HG03378 (cell line): ENCODE results near the gene USP11.

Experiments used
- ATAC-seq: cut with Tn5 transposase; IDR thresholded peaks from one replicate; pipeline ENCODE4 v1.9.1; 2021; ENCODE audit warnings: mild to moderate bottlenecking, moderate library complexity; ENCODE audit not compliant: unreplicated experiment

USP11 gene

DNA sequence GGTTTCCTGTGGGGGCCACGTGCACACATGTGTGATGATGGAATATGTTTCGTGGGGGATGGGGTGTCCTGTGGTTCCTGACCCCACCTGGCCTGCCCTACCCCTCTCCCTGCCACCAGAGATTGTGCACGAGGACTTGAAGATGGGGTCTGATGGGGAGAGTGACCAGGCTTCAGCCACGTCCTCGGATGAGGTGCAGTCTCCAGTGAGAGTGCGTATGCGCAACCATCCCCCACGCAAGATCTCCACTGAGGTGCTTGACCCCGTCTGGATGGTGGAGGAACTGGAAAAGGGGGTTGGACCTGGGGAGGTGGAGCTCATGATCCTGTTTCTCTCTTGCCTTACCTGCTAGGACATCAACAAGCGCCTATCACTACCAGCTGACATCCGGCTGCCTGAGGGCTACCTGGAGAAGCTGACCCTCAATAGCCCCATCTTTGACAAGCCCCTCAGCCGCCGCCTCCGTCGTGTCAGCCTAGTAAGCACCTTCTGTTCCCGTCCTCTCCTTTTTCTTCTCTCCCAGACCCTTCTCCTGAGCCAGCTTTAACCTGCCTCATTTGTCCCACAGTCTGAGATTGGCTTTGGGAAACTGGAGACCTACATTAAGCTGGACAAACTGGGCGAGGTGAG lies 8.4 kb upstream of the USP11 start:
- no peak for ATAC-seq

DNA sequence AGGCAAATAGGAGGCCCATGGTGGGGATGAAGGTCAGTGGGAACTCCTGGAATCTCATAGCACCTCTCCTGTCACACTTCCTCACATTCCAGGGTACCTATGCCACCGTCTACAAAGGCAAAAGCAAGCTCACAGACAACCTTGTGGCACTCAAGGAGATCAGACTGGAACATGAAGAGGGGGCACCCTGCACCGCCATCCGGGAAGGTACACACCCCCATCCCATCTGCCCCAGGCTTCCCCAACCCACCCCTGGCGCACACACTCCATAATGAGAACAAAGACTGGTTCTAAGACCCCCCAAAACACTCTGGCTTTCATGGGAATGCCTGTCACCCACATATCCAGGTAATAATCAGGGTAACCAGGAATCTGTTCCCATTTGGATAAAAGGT lies 7.9 kb upstream of the USP11 start:
- no peak for ATAC-seq

DNA sequence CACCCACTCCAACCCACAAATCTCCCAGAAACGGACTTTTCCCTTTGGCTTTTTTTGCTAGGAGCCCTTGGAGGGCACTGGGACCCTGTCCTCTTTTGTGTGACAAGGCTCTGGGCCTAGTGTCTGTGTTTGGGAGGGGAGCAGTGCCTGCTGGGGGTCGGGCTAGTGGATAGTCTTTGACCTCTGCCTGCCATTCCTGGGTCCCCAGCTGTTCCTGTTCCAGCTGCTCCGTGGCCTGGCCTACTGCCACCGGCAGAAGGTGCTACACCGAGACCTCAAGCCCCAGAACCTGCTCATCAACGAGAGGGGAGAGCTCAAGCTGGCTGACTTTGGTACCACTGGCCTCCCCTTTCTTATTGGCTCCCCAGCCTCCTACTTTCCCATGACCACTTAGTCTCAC lies 6.7 kb upstream of the USP11 start:
- no peak for ATAC-seq

DNA sequence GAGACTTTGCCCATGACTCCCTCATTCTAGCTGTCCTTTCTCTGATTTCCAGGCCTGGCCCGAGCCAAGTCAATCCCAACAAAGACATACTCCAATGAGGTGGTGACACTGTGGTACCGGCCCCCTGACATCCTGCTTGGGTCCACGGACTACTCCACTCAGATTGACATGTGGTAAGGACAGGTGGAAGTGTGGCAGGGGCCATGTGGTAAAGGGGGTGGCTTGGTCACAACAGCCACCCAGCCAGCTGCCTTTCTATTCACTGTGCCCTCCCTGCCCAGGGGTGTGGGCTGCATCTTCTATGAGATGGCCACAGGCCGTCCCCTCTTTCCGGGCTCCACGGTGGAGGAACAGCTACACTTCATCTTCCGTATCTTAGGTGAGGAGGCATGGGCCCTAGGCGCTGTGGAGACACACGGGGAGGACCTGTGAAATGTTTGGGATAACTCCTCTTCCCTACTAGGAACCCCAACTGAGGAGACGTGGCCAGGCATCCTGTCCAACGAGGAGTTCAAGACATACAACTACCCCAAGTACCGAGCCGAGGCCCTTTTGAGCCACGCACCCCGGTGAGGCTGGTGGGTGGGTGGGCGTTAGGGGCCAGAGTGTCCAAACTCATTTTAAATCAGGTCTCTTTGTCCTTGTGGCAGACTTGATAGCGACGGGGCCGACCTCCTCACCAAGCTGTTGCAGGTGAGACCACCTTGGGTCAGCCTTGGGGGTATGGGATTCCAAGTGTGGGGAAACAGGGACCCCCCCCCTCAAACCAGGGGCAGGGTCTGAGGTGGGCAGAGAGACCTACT lies 6.1 kb upstream of the USP11 start:
- ATAC-seq, result no peak

DNA sequence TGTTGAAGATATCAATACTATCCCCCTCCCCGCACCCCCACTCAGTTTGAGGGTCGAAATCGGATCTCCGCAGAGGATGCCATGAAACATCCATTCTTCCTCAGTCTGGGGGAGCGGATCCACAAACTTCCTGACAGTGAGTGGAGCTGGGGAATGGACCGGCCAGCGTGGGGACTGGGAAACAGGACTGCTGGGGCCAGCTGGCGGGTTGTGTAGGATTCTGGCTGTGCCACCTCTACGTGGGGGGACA lies 5.5 kb upstream of the USP11 start:
- no peak for ATAC-seq

DNA sequence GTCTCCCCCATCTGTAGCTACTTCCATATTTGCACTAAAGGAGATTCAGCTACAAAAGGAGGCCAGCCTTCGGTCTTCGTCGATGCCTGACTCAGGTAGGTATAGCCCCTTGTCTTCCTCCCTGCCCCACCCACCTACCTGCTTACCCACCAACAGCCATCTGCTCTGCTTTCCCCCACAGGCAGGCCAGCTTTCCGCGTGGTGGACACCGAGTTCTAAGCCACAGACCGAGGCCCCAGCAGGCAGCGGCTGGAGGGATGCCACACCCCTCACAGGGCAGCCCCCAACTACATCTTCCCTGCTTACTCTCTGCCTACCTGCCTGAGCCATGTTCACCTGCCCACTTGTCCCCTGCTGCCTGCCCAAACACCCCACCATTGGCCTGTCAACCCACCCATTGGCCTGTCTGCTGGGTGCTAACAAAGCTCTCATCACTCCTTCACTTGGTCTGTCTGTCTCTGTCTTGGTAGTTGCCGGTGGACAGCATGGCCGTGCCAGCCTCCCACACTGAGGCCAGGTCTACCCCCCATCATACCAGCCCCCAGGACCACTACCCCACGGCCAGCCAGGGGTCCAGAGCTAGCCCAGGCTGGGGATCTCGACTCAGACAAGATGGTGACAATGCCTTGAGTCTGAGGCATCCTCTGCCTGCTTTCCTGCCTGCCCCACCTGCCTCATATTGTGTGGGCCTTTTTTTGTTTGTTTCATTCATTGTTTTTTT lies 4.1 kb upstream of the USP11 start:
- ATAC-seq, result no peak

DNA sequence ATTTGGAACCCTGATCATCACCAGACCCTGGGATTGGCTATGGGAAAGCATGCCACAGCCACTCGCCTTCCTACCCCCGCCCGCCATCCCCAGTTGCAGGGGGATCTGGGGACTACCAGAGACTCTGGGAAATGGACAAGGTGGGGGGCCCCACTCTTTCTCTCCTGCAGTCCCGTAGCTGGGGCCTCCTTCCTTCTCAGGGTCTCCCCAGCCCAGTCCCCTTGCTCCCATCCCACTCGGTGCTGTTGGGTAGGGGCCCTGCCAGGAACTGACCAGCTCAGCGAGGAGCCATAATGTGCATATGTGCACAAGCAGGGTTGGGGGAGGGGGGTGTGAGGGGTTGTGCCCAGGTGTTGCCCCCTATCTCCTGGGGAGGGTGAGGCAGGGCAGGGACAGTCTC lies 3.4 kb upstream of the USP11 start:
- no peak for ATAC-seq

DNA sequence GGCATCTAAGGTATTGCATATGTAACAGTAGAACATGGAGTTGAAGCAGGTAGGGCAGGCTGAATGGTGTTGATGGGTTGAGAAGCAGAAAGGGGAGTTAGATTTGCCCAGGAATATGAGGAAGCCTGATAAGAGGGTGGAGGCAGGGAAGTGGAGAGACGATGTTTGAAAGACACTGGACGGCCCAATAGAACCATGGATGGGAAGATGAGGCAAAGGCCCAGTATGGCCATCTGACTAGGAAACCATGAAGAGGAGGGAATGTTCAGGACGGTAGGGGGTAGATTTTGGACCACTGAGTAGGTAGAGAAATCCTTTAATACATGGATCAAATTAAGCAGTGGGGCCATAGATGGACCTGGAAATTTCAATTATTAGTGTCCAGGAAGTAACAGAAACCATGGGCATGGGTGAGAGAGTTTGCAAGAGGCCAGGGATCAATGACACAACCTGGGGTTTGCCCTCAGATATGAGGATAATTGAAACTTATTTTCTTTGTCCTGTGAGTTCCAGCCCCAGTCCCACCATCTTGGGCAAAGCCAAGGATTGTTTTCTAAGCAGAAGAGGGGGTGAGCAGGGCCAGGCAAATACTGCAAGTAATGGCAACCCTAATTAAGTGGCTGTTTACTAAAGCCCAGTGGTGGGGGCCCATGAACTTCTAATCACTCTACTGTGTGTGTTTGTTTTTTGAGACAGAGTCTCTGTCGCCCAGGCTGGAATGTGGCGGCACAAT lies 2.5 kb upstream of the USP11 start:
- ATAC-seq, result no peak

DNA sequence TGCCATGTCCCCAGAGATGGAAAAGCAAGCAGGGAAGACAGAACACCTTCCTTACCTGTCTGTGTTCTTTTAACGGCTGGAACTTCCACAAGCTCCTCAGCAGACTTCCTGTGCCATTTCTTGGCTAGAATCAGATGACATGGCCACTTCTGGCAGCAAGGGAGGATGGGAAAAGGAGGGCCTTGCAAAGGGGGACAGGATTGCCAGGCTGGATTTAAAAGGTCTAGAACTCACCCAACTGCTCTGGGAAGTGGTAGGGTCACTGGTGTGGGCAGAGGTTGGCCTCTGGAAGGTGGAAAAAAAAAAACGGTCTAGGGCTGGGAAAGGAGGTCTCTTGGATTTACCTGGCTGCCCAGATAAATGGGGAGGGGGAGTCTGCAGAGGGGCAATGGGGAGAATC lies 1.6 kb upstream of the USP11 start:
- no peak for ATAC-seq

DNA sequence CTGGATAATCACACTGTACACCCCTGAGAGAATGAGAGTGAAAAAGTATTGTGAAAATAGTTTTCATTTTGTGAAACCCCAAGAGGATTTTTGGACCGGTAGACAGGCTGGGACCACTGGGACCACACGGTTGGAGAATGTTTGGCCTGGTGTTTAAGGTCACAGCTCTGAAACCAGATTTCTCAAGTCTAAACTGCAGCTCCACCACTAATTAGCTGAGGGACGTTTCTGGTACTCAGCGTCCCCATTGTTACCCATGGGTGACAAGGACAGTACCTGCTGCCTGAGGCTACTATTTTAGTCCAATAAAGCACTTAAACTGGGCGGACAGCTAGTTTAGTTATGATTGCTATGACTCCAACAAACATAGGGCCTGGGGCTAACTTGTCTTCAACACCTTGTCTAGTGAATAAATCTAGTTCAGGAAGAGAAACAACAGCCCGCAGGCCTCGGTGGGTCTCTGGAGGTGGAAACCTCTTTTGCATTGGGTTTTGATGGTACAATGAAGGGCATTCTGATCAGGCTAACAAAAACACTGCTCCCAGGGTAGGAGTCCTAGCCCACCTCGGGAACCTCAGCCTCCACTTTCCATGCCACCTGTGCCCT lies 509 bp upstream of the USP11 start:
- ATAC-seq, result no peak

DNA sequence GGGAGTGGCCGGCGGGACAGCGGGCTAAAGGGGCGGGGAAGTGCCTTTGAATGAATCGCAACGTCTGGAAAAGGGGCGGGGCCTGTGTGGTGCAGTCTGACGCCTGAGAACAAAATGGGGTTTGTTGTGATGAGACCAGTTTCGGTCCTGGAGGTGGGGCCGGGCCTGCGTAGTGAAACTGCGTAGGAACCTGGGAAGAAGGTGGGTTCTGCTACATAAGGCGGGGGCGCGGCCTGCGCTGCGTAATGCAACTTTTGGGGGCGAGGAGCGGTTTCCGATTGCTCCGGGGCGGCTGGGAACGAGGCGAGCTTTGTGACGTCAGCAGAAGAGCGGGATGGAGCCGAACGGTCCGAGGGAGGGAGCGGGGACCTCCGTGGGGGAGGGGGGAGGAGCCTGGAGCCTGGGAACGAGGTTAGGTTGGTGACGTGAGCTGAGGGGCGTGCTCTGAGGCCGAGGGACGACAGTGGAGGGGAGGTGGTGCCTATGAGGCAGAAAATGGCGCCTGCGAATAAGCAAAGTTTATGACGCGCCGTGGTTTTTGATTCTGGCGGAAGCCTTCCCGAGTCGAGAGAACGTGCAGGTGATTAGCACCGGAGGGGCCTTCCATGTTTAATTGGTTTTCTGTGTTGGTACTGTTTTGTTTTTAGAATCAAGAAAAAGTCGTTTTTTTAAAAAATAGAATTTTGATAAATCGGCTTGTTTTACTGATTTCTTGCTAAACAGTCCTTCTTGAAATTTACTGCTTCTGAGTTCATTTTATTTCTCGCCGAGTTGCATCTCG lies 714 bp downstream of the USP11 start:
- peak; percentile 78 for ATAC-seq

DNA sequence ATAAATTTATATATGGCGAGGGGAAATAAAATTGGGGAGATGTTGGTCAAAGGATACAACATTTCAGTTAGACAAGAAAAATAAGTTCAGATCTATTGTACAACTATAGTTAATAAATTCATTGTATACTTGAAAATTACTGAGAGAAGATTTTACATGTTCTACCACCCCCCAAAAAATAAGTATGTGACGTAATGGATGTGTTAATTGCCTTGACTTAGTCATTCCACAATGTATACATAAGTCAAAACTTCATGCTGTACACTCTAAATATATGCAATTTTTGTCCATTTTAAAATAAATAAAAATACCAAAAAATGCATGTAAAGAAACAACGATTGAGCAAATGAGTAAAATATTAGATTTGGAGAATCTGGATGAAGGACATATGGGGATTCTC lies 1.8 kb downstream of the USP11 start:
- no peak for ATAC-seq

DNA sequence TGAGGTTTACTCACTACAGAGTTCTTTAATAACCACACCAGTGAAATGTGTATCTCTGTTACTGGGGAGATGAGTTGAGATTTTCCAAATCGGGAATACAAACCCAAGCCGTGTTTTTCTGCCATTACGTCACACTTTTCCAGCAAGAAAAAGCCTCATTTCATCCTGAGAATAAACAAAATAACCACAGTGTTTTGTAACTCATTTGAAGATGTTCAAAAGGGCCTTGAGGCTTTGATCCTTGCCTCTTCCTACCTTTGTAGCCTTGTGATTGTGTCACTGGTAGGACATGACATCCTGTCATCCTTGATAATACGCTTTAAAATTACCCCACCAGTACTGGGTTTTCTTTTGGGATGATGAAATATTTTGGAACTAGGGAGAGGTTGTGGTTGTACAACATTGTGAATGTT lies 2.9 kb downstream of the USP11 start:
- ATAC-seq, result no peak

DNA sequence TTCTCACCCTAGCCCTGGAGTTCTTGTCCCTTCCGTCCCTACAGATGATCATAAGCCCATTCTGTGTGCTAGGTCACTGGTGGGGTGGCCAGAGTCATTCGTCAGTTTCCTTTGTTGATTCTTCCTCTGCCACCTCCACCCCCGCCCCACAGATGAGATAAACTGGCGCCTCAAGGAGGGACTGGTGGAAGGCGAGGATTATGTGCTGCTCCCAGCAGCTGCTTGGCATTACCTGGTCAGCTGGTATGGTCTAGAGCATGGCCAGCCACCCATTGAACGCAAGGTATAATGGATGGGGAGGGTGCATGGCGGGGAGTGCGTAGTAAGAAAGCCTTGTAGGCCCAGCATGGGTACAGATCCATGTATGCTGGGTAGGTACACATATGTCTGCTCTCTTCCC lies 6.4 kb downstream of the USP11 start:
- ATAC-seq, result no peak

DNA sequence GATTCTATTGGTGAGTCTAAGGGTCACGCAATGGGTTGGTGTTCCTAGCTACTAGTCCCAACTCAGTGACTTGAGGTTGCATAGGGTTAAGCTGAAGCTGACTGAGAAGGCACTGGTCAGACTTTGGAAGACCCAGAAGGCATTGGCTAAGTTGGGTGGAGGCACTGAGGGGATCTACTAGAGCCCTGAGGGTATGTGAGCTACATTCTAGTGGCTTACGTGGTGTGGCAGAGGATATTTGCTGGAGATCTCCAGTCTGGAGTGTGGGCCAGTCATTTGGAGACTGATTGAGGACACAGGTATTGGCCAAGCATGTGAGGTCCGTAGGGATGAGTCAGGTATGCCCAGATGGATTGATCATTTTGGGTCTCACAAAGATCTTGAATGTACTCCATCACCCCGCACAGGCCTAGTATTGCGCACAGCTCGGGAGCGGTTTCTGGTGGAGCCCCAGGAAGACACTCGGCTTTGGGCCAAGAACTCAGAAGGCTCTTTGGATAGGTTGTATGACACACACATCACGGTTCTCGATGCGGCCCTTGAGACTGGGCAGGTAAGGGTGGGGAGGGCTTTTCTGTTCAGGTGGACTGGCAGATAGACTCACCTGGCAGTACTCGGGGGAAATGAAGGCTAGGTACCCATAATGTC lies 7.2 kb downstream of the USP11 start:
- ATAC-seq, result no peak

DNA sequence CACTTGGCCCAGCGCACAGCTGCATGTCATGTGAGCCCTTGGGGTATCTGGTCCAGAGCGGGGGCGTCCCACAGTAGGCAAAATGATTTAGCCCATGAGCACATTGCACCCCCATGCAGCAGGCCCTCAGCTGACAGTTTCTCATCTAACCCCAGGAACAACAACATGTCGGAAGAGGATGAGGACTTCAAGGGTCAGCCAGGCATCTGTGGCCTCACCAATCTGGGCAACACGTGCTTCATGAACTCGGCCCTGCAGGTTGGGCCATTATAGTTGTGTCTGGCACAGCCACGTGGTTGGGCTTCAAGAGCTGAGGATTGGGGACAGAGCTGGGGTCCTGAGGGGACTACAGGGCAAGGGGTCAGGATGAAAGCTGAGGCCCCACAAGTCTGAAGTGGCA lies 7.8 kb downstream of the USP11 start:
- no peak for ATAC-seq

DNA sequence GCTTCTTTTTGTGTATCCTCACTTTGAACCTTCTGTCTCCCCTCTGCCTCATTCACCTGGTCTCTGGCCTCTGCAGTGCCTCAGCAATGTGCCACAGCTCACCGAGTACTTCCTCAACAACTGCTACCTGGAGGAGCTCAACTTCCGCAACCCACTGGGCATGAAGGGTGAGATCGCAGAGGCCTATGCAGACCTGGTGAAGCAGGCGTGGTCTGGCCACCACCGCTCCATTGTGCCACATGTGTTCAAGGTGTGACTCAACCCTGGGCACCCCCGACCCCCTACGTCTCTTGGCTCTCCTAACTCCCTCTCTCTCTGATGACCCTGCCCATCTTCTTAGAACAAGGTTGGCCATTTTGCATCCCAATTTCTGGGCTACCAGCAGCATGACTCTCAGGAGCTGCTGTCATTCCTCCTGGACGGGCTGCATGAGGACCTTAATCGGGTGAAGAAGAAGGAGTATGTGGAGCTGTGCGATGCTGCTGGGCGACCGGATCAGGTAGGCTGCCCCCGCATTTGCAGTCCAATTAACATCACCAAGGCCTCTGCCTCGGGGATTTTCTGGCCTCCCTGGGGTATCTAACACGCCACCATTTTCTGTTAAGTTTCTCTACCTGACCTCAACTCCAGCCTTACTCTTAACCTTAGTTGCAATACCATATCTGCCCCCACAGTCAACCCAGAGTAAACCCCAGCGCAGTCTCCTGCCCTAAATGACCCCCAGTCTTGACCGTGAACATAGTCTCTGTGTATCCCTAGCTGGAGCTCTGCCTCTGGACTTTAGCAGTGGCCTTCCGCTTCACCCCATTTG lies 8.6 kb downstream of the USP11 start:
- no peak for ATAC-seq

DNA sequence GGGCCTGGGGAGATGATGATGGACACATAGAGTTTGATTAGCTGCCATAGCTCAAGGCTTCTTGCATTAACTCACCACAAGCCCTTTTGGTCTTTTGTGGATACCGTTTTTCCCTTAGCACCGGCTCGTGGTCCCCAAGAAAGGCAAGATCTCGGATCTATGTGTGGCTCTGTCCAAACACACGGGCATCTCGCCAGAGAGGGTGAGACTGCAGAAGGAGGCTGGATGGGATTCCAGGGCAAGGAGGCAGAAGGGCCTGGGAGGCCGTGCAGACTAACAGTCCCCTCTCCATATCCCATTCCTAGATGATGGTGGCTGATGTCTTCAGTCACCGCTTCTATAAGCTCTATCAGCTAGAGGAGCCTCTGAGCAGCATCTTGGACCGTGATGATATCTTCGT lies 9.5 kb downstream of the USP11 start:
- no peak for ATAC-seq

DNA sequence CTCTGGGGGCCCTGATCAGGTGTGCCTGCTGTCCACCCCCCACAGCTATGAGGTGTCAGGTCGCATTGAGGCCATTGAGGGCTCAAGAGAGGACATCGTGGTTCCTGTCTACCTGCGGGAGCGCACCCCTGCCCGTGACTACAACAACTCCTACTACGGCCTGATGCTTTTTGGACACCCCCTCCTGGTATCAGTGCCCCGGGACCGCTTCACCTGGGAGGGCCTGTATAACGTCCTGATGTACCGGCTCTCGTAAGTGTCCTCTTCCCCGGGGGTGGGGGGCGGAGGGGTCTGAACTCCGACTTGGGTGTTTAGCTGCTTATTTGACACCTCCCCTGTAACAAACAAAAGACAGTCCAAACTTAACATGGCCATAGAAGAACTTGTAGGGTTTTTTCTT lies 10.5 kb downstream of the USP11 start:
- no peak for ATAC-seq
